GM19099 (cell line): ENCODE results near the gene TRMT5.
A peak's percentile ranks its signal among the peaks of the same experiment; 100 is the strongest.

Experiments
- POLR2A ChIP-seq: IDR thresholded peaks from 3 replicates; pipeline ENCODE4 v1.6.1; 2011; ENCODE audit warnings: low read depth; ENCODE audit not compliant: insufficient read length; ENCODE audit errors: extremely low read depth

The TRMT5 gene, protein sequence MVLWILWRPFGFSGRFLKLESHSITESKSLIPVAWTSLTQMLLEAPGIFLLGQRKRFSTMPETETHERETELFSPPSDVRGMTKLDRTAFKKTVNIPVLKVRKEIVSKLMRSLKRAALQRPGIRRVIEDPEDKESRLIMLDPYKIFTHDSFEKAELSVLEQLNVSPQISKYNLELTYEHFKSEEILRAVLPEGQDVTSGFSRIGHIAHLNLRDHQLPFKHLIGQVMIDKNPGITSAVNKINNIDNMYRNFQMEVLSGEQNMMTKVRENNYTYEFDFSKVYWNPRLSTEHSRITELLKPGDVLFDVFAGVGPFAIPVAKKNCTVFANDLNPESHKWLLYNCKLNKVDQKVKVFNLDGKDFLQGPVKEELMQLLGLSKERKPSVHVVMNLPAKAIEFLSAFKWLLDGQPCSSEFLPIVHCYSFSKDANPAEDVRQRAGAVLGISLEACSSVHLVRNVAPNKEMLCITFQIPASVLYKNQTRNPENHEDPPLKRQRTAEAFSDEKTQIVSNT

DNA sequence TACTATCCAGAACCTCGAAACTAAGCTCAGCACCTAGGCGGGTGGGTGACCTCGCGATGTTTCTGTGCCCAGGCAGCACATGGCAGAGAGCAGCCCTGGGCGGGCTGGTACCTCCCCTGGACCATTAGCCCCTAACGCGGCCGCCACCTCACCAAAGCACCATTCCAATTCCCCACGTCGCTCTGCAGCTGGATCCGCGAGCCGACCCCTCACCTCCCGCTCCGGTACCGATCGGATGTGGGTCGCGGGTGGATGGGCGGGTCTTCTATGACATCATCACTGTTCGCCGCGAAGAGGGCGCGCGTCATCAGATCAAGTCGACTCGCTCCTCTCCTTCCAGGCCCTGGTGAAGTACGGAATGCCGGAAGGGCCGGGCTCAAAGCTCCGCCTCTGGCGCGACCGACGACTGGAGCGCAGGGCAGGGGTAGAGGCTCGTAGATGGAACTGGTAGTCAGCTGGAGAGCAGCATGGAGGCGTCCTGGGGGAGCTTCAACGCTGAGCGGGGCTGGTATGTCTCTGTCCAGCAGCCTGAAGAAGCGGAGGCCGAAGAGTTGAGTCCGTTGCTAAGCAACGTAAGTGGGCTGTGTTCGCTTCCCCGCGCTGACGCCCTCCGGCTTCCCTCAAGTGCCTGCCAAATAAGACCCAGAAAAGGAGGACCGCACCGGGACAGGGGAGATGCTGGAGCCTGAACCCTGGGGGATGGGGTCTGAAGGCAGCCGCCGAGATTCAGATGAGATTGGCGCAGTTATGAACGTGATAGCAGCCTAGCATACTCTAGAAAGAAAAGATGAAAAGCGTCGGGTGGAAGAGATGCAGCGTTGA lies at the start of gene TRMT5, which contains the start of gene SLC38A6:
Gene TRMT5 (minus strand): TSS at position 269 of the 822 bp plus-strand sequence. CDS start 106 bp downstream, at position 163.
Gene SLC38A6 (plus strand): TSS at position 435 of the 822 bp plus-strand sequence. CDS start 33 bp downstream, at position 468.
- peak; percentile 78 for TF ChIP-seq POLR2A

DNA sequence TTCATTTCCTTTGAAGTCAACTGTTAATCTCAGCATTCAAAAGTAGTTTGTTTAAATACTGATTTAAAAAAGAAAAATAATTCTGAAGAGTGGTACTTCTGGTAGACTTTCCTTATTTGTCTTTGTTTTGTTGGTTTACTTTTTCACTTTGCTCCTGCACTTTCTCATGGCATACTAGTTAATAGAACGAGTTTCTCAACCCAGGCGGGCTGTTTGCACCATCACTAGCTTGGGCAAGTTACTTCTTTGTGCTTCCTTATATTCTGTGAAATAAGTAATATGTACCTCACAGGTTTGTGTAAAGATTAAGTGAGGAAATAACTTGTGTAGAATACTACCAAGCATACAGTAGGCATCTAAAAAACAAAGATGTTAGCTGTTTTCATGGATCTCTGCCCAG lies 45.6 kb upstream of the TRMT5 start:
- no peak for TF ChIP-seq POLR2A

DNA sequence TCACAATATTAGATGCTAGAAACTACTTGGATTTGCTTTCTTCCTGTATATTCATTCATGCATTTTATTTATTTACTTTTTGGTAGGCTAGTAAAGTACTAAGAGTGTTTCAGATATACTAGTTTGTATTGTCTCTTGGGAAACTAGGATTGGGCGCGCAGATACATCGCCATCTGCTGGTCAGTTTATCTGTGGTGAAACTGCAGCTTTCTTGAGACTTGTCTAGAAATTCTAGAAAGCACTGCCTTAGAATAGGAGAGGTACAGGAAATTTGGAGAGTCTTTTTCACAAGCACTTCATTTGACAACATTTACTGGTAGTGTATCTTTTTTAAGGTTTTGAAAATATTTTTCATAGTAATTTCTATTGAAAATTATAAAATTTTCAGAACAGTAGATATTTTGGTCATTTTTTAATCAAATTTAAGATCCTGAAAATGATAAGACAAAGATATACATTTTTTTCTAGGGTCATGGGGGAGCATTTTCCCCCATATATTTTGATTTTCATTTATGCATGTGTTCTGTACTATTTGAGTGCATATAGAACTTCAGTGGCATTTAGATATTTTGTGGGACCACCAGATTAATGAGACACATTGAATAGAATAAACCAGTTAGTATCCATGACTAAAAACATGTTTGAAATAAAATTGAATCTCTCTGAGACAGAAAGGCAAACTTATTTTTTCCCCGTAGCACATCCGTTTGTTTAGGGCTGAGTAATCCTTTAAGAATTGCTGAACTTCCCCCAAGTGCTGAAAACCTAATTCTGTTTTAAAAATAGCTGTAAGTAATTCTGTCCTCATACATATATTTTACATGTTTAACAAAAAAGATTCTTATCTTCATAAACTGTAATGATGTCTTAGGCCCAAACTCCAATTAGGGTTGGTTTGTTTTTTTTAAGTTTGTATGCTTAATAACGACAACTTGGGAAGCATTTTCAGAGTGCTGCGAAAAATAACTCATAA lies 44.7 kb upstream of the TRMT5 start:
- no peak for TF ChIP-seq POLR2A

DNA sequence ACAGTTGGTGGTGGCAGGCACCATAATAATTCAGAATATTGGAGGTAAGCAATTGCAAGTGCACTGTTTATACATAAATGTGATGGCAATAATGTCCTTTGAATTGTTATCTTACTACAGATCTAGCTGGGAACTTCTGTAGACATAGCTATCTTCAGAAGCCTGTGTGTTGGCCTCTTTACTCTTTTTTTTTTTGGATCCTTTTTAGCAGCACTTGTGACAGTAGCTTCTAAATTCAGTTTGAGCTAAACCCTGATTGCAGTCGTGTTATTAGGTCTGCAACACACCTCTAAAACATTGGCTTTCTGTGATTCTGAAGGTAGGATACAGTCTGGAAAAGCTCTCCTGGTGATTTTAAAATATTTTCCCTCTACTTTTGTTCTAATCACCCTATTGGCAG lies 38.7 kb upstream of the TRMT5 start:
- TF ChIP-seq POLR2A: no peak

DNA sequence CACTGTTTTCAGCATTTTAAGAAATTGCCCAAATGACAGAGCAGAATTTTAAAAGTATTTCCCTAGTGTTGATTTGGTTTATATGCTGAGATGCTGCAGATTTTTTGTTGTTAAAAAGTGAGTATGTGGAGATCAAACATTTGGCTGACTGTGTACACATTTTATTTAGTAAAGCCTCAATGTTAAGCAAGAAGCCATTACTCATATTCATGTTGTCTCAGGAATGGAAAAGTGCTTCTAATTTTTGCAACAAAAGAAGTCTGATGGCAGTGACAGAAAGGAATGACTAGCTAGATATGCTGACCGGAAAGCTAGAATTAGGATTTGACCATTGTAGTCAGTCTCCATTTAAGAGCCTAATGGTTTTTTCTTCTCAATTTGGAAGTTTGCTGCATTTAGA lies 22.7 kb upstream of the TRMT5 start:
- no peak for TF ChIP-seq POLR2A

DNA sequence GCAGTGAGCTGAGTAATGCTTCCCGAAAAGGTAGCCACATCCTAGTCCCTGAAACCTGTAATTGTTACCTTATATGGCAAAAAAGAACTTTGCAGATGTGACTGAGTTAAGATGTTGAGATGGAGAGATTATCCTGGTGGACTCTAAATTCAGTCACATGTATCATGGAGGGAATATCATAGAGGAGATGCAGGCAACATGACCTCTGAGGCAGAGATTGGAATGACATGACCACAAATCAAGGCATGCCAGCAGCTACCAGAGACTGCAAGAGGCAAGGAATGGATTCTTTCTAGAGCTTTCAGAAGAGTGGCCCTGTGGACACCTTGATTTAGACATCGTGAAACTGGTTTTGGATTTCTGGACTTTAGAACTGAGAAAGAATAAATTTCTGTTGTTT lies 18.7 kb upstream of the TRMT5 start:
- TF ChIP-seq POLR2A: no peak

DNA sequence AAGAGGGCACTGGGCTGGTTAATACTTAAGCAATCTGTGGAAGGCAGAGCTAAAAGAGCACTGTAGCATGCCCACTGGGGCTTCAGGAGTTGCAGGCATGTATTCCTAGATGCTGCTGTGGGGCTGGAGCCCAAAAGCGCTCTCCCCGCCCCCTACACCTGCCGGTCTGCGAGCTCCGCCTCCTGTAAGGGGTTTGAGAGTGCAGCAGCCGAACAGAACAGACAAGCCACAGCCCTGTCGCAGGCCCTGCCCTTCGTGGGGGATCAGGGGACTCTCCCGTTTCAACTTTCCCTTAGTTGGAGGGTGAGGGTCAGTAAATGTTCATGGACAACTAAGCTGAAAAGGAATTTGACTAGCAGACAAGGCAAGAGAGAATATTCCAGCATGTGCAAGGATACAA lies 17.7 kb upstream of the TRMT5 start:
- no peak for TF ChIP-seq POLR2A

DNA sequence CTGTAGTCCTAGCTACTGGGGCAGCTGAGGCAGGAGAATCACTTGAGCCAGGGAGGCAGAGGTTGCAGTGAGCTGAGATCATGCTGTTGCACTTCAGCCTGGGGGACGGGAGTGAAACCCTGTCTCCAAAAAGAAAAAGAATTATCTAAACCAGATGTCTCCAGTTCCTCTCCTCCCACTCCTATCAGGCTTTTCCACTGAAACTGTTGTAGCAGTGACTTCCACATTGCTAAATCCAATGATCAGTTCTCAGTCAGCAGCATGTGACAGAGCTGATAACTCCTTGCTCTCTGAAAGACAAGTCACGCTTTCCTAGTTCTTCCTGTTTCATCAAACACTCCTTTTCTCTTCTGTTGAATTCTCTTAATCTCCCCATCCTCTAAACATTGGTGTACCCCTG lies 8.7 kb upstream of the TRMT5 start:
- no peak for TF ChIP-seq POLR2A

DNA sequence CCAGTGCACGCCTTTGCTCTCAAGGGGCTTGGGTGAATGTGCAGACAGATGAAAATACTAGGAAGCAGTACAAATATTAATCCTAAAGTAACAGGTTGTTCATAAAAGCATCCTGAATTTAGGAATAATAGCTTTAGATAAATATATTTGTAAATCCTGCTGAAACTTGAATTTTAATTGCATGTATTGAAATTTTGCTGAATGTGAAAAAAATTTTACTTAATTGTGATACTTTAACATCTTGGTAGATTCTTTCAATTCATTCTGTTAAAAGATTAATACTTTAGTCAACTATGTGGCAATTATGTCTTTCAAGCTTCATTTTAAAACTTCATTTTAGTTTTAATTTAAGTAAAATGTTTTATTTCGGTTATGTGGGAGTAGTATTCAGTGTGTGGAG lies 5.6 kb upstream of the TRMT5 start:
- no peak for TF ChIP-seq POLR2A

DNA sequence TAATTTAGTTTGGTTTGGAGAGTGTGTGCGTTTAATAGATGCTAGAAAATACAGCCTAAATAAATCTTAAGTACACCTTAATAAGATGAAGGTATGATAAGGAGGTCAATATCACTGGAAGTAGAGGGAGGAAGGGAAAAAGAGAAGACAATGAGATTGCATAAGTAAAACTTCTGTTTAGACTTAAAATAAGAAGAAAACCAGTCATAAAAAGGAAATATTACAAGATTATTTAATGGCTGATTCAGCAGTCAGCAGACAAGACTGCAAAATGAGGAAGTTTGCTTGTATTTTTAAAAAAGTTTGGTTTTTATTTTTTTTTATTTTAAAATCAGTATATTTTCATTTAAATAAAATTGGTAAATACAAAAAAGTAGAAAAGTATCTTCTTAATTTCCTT lies 3.3 kb upstream of the TRMT5 start:
- TF ChIP-seq POLR2A: no peak

DNA sequence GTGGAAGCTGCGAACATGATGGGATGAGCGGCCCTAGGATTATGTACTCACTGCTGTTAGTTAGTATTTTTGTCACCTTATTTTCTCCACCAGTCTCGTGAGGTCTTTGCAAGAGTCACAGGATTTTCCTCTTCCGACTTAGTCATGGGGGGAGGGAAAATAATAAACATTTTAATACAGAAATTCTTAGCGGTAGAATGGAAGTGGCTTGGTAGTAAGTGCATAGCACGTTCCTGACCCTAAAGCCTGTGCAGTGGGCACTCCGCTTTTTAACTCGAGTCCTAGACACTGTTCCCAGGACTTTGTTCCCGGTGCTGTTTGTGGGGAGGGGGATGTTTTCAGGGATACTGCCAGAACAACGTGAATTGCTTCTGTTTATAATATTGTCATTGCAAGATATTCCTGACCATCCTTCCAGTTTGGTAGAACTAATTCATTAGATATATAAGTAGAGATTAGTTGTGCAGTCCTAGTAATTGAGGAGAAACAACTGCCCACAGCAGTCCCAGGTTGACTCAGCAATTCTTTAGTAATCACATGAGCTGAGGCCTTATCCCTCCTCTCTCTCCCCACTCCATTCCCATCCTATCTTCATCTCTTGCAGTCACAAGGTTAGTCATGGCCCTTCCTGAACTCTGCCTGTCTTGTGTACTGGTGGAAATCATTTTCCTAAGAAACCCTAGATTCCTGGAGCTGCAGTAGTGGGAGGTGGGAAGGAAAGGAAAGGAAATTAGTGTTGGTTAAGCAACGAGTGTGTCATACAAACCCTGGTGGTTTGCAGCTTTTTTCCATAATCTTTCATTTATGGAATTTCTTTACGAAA lies 965 bp upstream of the TRMT5 start:
- no peak for TF ChIP-seq POLR2A

DNA sequence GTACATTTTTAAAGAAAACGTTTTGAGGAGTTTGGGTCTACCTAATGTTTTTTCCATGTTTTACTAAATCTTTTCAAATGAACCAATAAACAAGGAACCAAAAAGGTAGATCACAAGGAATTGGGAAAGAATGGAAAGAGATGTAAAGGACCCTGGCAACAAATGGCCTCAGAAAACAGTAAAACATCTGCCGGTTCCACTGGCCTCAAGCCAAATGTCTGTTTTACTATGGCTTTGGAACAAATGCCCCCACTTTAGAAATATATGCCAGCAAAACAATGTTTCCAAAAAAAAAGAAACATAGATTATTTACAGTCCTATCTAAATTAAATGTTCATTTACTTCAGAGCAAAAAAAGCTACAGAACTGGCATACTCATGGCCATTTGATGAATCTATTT lies 3.0 kb downstream of the TRMT5 start:
- no peak for TF ChIP-seq POLR2A

DNA sequence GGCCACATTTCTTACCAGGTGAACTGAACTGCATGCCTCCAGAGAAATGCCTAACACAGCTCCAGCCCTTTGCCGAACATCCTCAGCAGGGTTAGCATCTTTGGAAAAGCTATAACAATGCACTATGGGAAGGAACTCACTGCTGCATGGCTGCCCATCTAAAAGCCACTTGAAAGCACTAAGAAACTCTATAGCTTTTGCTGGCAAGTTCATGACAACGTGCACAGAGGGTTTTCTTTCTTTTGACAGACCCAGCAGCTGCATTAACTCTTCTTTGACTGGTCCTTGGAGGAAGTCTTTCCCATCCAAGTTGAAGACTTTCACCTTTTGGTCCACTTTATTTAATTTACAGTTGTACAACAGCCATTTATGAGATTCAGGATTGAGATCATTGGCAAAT lies 5.3 kb downstream of the TRMT5 start:
- TF ChIP-seq POLR2A: no peak

DNA sequence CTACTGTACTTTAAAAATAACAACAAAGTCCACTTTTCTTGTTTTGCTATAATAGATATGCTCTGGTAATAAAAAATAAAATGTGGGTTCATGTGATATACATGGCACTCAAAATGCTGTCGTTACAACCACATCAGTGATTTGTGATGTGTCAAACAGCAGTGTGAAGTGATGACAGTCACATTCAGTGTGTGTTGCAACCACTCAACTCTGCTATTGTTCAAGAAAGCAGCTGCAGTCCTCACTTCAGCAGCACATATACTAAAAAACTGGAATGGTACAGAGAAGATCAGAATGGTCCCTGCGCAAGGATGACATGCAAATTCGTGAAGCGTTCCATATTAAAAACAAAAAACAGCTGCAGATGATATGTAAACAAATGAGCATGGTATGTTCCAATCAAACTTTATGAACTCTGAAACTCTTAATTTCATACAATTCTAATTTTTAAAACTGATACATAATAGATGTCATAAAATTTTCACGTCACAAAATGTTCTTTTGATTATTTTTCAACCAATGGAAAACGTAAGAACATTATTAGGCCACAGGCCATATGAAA lies 6.7 kb downstream of the TRMT5 start:
- no peak for TF ChIP-seq POLR2A

DNA sequence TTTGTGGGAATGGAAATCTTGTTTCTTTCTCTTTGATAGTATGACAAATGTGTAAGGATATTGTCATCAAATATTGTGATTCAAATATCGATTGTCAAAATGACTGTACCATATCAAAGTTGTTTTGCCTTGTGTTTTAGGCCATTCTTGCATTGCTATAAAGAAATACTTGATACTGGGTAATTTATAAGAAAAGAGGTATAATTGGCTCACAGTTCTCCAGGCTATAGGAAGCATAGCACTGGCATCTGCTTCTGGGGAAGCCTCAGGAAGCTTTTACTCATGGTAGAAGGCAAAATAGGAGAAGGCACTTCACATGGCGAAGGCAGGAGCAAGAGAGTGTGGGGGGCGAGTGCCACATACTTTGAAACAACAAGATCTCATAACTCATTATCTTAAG lies 7.8 kb downstream of the TRMT5 start:
- no peak for TF ChIP-seq POLR2A
